ENCODE measurements around the gene ECSCR.
"Not testable (repeated sequence)": the region's sequence is repeated elsewhere in the genome, so short reads cannot be mapped to it uniquely, and the experiment has no call there.

Gene ECSCR

DNA sequence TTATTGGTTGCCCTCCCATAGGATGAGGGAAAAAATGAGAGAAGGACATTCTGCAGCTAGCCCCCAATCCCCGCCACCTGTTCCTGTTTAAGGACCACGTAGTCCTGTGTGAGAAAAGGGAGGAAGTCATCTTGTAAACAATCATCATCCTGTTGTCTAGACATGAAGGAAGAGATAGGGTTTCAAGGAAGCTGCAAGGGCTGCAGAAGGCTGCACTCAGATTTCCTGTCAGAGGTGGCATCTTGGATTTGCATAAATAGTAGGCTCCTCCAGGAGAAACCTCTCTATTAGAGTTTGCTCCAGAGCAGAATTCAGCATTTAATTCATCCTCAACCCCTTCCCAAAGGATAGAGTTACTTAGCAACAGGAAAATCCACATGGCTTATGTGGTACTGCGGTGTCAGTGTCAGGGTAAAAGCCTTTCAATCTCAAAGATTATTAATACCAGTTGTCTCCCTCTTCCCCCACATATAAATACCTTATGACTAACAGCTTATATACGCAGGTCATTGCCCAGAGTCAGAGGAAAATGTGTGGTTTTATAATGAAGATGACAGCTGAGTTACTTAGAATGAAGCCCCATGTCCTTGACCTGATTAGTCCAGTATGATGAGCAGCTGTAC lies 18.6 kb downstream of the ECSCR start:
- H3K4me1 ChIP-seq (ENCODE audit: insufficient read depth, low read length): 0 out of 2 replicates have a peak, but pooled peaks cover 5% of the 10 kb centered on the region
- H3K9ac ChIP-seq (ENCODE audit: low read depth, low read length): no peak overlapping the region
- no peaks in the 10 kb centered on the region for H3K36me3 ChIP-seq (ENCODE audit: insufficient read depth, low read length)
- no peaks in the 10 kb centered on the region for H3K9me3 ChIP-seq (ENCODE audit: control insufficient read depth, insufficient read depth, low read length)

DNA sequence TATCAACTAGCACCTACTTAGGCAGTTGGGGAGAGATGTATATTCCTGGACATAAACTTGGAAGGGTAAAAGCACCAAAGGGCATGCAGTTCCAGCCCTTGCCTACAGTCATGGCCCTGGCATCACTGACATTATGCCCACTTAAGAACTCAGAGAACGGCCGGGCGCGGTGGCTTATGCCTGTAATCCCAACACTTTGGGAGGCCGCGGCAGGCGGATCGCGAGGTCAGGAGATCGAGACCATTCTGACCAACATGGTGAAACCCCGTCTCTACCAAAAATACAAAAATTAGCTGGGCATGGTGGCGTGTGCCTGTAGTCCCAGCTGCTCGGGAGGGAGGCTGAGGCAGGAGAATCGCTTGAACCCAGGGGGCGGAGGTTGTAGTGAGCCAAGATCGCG lies 22.1 kb downstream of the ECSCR start:
- H3K36me3 ChIP-seq (ENCODE audit: insufficient read depth, low read length); H3K9me3 ChIP-seq (ENCODE audit: control insufficient read depth, insufficient read depth, low read length); H3K4me1 ChIP-seq (ENCODE audit: insufficient read depth, low read length); H3K9ac ChIP-seq (ENCODE audit: low read depth, low read length): not testable (repeated sequence)

DNA sequence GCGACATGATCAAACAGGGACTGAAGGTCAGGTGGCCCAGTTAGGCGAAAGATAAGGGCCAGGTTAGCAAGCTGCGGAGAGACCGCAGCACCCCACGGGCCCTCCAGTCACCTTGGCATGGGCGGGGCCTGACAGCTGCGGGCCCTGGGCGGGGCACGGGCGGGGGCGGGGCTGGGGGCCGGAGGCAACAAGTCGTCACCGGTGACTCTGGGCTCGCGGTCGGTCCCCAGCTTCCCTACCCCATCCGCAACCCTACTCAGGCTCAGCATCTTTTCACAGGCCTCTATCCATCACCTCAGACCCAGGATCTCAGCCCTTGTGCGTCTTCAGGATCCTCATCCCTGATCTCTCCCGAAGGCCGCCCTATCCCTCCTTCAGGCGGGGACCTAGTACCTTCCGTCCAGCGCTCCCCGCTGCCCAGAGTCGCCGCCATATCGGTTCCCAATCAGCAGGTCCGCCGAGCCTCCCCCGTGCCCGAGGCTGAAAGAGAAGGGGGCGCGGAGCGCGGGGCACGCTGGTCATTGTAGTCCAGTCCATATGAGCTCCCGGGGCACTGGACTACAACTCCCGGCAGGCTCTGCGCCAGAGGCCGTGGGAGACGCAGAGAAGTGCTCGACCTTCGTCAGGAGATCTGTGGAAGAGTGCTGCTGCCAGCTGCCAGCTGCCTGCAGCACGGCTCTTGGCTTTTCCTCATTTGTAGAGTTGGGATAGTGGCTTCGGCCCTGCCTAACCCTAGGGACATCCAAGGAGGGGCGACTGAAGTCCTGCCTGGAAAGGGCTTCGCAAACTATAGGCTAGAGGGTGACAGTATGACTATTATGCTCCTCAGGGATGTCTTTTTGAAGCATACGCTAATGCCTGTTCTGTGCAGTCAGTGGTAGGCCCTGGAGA lies 23.3 kb downstream of the ECSCR start, which contains the start of gene DNAJC18:
Gene DNAJC18, minus strand, starts transcription at position 513 of the 891 bp plus-strand sequence. Its CDS starts 80 bp downstream, at position 433.
- H3K36me3 ChIP-seq (ENCODE audit: insufficient read depth, low read length): no peaks in the 10 kb centered on the region; the same call in 1 of the 2 replicates
- H3K4me1 ChIP-seq (ENCODE audit: insufficient read depth, low read length): 0 out of 2 replicates have a peak, but pooled peaks cover 5% of the 10 kb centered on the region
- H3K9ac ChIP-seq (ENCODE audit: low read depth, low read length): peak within 1 kb of the TSS; percentile 96
- H3K9me3 ChIP-seq (ENCODE audit: control insufficient read depth, insufficient read depth, low read length): no peaks in the 10 kb centered on the region

DNA sequence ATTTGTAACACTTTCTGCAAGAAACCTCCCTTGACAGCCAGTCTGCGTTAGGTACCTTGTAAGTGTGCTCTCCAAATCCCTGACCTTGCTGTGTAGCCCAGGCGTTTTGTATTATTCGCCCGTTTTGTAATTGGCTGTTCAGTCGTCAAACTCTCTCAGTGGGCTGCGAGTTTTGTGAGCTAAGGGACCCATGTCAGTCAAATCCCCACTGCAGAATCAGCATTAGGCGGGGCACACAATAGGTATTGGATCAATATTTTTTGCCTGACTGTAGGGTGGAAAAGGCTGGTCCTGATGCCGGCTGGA lies 23.9 kb downstream of the ECSCR start:
- no peaks in the 10 kb centered on the region; the same call in 1 of the 2 replicates for H3K36me3 ChIP-seq (ENCODE audit: insufficient read depth, low read length)
- H3K9me3 ChIP-seq (ENCODE audit: control insufficient read depth, insufficient read depth, low read length): no peaks in the 10 kb centered on the region
- H3K9ac ChIP-seq (ENCODE audit: low read depth, low read length): peak overlapping the region; percentile 51
- 0 out of 2 replicates have a peak, but pooled peaks cover 1% of the 10 kb centered on the region for H3K4me1 ChIP-seq (ENCODE audit: insufficient read depth, low read length)

DNA sequence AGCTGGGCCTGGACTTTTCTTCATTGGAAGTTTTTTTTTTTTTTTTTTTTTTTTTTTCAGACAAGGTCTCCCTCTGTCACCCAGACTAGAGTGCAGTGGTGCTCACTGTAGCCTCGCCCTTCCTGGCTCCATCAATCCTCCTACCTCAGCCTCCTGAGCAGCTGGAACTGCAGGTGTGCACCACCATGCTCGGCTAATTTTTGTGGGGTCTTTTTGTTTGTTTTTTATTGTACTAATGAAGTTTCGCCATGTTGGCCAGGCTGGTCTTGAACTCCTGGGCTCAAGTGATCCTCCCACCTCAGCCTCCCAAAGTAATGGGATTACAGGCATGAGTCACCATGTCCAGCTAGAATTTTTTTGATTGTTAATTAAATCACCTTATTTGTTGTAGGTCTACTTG lies 26.9 kb downstream of the ECSCR start:
- no peaks in the 10 kb centered on the region for H3K4me1 ChIP-seq (ENCODE audit: insufficient read depth, low read length)
- no peak overlapping the region for H3K9ac ChIP-seq (ENCODE audit: low read depth, low read length)
- H3K36me3 ChIP-seq (ENCODE audit: insufficient read depth, low read length): no peaks in the 10 kb centered on the region; the same call in 1 of the 2 replicates

DNA sequence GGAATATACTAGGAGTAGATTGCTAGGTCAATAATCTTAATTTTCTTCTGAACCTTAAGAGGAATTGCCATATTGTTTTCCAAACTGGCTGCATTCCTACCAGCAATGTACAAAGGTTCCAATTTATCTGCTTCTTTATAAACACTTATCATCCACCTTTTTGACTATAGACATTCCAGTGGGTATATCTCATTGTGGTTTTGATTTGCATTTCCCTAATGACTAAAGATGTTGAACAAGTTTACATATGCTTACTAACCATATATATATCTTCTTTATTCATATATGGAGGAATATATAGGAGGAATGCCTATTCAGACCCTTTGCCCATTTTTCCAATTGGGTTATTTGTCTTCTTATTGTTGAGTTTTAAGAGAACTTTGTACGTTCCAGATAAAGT lies 30.8 kb downstream of the ECSCR start:
- H3K36me3 ChIP-seq (ENCODE audit: insufficient read depth, low read length): no peaks in the 10 kb centered on the region; the same call in 1 of the 2 replicates
- H3K9me3 ChIP-seq (ENCODE audit: control insufficient read depth, insufficient read depth, low read length): no peaks in the 10 kb centered on the region
- H3K9ac ChIP-seq (ENCODE audit: low read depth, low read length): no peak overlapping the region
- no peaks in the 10 kb centered on the region for H3K4me1 ChIP-seq (ENCODE audit: insufficient read depth, low read length)

More for the DNA sequence above, 26.9 kb downstream of the ECSCR start:
- no peaks in the 10 kb centered on the region for H3K9me3 ChIP-seq (ENCODE audit: control insufficient read depth, insufficient read depth, low read length)

DNA sequence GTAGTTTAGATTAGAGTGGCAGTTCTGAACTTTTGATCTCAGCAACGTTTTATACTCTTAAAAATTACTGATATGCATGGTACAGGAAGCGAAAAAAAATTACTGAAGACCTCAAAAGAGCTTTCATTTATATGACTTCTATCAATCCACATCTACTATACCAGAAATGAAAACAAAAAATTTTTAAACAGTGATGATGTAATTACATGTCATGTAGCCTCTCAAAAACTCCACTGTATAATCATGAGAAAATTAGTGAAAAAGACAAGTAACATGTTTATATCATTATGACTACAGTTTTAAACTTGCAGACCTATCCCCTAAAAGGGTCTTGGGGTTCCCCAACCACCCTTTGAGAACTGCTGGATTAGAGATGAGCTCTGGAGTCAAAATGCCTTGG lies 32.5 kb downstream of the ECSCR start:
- H3K9me3 ChIP-seq (ENCODE audit: control insufficient read depth, insufficient read depth, low read length): no peaks in the 10 kb centered on the region
- H3K4me1 ChIP-seq (ENCODE audit: insufficient read depth, low read length): no peaks in the 10 kb centered on the region
- H3K36me3 ChIP-seq (ENCODE audit: insufficient read depth, low read length): no peaks in the 10 kb centered on the region
- no peak overlapping the region for H3K9ac ChIP-seq (ENCODE audit: low read depth, low read length)

DNA sequence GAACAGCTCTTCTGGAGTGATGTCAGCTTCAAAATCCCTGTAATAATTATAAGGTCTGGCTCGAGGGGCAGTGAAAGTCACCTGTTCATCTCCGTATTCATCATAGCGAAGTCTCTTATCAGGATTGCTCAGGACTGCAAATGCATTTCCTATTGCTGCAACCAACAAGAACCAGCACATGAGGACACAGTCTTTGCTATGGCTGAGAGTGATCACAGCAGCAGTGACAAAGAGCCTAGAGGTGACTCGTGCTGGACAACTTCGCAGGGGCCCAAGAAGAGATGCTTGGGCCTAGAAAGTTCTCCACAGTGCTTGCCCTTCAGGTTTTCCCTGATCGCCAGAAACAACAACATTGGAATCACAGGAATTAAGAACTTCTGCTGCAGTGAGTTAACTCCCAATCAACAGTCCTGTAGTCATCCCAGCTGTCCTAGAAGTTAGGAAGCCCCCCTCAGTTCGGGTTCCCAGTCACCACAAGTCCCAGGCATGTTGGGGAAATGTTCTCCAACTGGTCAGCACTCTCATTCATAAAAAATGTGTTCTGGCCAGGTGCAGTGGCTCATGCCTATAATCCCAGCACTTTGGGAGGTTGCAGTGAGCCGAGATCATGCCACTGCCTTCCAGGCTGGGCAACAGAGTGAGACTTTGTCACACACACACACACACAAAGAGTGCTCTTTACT lies 36.2 kb downstream of the ECSCR start:
- H3K36me3 ChIP-seq (ENCODE audit: insufficient read depth, low read length): no peaks in the 10 kb centered on the region; the same call in 1 of the 2 replicates
- no peak overlapping the region for H3K9ac ChIP-seq (ENCODE audit: low read depth, low read length)
- no peaks in the 10 kb centered on the region for H3K9me3 ChIP-seq (ENCODE audit: control insufficient read depth, insufficient read depth, low read length)
- no peaks in the 10 kb centered on the region for H3K4me1 ChIP-seq (ENCODE audit: insufficient read depth, low read length)

DNA sequence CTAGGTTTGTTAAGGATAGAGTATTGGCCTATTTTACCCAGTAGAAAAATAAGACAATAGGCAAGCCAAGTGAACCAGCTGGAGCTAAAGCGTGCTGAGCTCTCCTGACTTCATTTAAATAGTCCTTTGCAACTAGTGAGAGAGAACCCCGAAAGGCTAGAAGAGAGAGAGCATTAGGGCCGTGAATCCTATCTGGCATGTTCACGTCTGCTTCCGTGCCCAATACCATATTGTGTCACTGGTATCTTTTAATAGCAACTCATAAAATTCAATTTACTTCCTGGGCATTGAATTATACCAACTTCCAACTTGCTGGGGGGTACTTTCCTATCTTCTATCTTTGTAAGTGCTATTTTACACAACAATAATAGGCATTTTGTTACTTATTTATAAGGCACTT lies 37.0 kb downstream of the ECSCR start:
- H3K9me3 ChIP-seq (ENCODE audit: control insufficient read depth, insufficient read depth, low read length): no peaks in the 10 kb centered on the region
- no peaks in the 10 kb centered on the region for H3K4me1 ChIP-seq (ENCODE audit: insufficient read depth, low read length)
- no peak overlapping the region for H3K9ac ChIP-seq (ENCODE audit: low read depth, low read length)
- H3K36me3 ChIP-seq (ENCODE audit: insufficient read depth, low read length): no peaks in the 10 kb centered on the region; the same call in 1 of the 2 replicates

DNA sequence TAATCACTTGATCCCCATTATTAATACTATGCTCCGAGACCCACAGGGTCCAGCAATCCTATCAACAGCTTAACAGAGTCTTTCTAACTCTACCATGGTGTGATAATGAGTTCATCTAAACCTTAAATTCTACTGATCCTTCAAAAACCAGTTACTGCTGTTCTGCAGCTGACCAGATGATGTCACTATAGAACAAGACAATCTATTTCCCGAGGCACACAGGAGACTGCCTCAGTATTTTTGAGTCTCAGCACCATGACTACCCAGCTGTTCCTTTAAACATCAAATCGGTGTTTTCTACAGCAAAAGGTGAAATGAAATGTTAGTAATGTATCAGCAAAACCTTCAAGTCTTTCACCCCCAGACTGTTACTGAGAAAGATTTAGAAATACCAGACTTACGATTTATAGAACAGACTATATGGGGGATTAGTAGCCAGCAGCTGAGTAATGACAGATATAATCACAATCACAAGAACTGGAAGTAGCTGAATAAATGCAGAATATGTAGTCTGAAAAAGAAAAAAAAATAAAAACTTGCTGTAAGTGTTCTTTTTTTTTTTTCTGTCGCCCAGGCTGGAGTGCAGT lies 40.1 kb downstream of the ECSCR start:
- Histone ChIP-seq H3K9ac (ENCODE audit: low read depth, low read length) (no peak overlapping the region), H3K4me1 (ENCODE audit: insufficient read depth, low read length) (peaks cover 7% of the 10 kb centered on the region; the same call in 1 of the 2 replicates), H3K36me3 (ENCODE audit: insufficient read depth, low read length) (no peaks in the 10 kb centered on the region; the same call in 1 of the 2 replicates), H3K9me3 (ENCODE audit: control insufficient read depth, insufficient read depth, low read length) (no peaks in the 10 kb centered on the region)

DNA sequence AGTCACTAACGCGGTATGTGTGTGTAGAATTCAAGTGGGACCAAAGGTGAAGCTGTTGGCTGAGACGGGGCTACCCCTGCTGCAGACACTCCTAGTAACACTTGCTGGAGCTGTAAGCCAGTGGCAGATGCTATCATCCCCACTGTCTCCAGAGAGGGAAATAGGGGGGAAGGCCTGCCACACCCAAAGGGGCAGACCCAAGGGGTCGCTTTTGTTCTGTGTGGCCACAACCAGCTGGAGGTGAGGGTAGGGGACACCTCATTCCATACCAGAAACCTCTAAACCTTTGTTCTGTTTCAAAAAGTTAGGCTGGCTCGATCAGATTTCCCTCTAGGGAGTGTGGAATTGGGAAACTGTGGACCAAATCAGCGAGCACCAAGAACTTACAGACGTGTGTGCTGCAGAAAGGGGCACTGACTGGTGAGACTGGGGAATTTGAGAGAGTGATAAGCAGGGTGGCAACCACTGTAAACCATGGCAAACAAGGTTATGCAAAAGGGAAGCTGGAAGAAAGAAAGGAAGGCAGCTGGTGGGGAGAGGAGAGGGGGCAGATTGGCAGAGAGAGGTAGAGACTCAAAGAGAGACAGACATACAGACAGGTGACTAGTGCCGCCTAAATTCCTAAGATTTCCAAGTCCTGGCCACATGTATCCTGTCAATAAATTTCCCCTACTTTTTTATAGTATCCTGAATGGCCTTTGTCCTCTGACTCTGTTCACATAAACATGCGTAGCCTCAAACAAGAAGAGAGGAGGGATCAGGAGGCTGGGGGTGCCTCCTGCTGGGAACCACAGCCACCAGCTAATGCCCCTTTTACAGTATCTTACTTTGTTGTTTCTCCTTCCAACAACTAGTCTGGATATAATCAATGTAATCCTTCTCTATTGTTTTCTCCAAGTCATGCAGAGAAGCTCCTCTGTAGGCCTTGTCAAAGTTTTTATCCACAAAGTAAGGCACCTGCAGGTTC lies 43.0 kb downstream of the ECSCR start:
- Histone ChIP-seq H3K9me3 (ENCODE audit: control insufficient read depth, insufficient read depth, low read length) (no peaks in the 10 kb centered on the region), H3K9ac (ENCODE audit: low read depth, low read length) (no peak overlapping the region), H3K36me3 (ENCODE audit: insufficient read depth, low read length) (no peaks in the 10 kb centered on the region; the same call in 1 of the 2 replicates), H3K4me1 (ENCODE audit: insufficient read depth, low read length) (peaks cover 7% of the 10 kb centered on the region; the same call in 1 of the 2 replicates)

DNA sequence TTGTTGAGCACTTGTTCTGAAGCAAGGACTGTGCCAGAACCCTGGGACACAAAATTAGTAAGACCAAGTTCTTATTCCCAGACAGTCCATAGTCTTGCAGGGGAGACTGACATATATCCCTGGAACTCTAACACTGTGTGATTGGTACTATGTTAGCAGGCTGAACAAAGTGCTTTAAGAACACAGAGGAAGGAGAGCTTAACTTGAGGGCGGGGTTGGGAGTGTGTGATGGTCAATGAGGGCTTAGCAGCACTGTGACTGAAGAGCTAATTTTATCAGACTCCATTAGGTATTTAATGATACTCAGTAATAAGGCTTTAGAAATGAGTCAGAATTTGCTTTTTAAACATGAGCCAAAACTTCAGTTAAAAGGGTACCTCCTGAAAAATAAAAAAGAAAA lies 43.8 kb downstream of the ECSCR start:
- Histone ChIP-seq H3K9me3 (ENCODE audit: control insufficient read depth, insufficient read depth, low read length) (no peaks in the 10 kb centered on the region), H3K9ac (ENCODE audit: low read depth, low read length) (no peak overlapping the region), H3K4me1 (ENCODE audit: insufficient read depth, low read length) (peaks cover 7% of the 10 kb centered on the region; the same call in 1 of the 2 replicates), H3K36me3 (ENCODE audit: insufficient read depth, low read length) (no peaks in the 10 kb centered on the region)

DNA sequence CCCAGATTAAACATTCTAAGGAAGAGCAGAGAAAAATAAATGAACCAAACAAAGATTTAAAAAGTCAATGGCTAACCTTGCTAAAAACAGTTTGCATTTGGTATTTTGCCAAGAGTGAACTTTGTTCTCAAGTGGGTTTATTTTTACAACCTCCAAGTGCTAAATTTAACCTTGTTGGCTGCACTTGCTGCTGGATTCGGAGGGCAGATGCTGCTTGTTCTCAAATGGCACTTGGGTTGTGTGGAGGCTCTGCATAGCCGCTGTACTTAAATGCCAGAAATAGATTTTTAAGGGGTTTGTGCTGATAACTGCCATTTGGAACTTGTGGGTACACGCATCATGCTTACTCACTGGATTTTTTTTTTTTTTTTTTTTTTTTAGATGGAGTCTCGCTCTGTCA lies 45.3 kb downstream of the ECSCR start:
- no peak overlapping the region for H3K9ac ChIP-seq (ENCODE audit: low read depth, low read length)
- no peaks in the 10 kb centered on the region for H3K9me3 ChIP-seq (ENCODE audit: control insufficient read depth, insufficient read depth, low read length)
- H3K36me3 ChIP-seq (ENCODE audit: insufficient read depth, low read length): no peaks in the 10 kb centered on the region
- peaks cover 7% of the 10 kb centered on the region; the same call in 1 of the 2 replicates for H3K4me1 ChIP-seq (ENCODE audit: insufficient read depth, low read length)
